ENCODE results near the gene DOCK3. TPM values are rescaled to one million over a fixed set of nuclear protein-coding genes. Genes with fewer than 3 reads are reported as not detected.
"Not testable (repeated sequence)": the region's sequence is repeated elsewhere in the genome, so short reads cannot be mapped to it uniquely, and the experiment has no call there.

DOCK3 gene
- total RNA-seq, 1 donor from 2014 or later, result 21.0 TPM

- H3K9me3 Mint-ChIP-seq, result peaks cover 3% of the 10 kb centered on the region
- no peak overlapping the region for H3K27ac Mint-ChIP-seq
- peaks cover 2% of the 10 kb centered on the region for H3K36me3 Mint-ChIP-seq
- no peak for TF ChIP-seq CTCF (IDR thresholded peaks at IDR 0.05; ENCODE audit: unreplicated experiment)
- no peaks in the 10 kb centered on the region for H3K4me1 Mint-ChIP-seq
- no peak overlapping the region for H3K4me3 Mint-ChIP-seq
- no peaks in the 10 kb centered on the region for H3K27me3 Mint-ChIP-seq (ENCODE audit: low read depth)
- DNase-seq (ENCODE audit: low spot score in 2 of 2, unreplicated experiment in 2 of 2), result no peak
These were observed 279.2 kb downstream of the DOCK3 start for GRCh38 chr3:50953825-50954414.

- no peak overlapping the region for H3K27ac Mint-ChIP-seq
- no peaks in the 10 kb centered on the region for H3K4me1 Mint-ChIP-seq
- H3K4me3 Mint-ChIP-seq, result no peak overlapping the region
- H3K9me3 Mint-ChIP-seq, result no peaks in the 10 kb centered on the region
- TF ChIP-seq CTCF (IDR thresholded peaks at IDR 0.05; ENCODE audit: unreplicated experiment), result no peak
- no peaks in the 10 kb centered on the region for H3K36me3 Mint-ChIP-seq
- no peaks in the 10 kb centered on the region for H3K27me3 Mint-ChIP-seq (ENCODE audit: low read depth)
- DNase-seq (ENCODE audit: low spot score in 2 of 2, unreplicated experiment in 2 of 2), result no peak
These were observed 286.7 kb downstream of the DOCK3 start for GRCh38 chr3:50961386-50961785.

GRCh38 chr3:50971487-50971924 lies 296.8 kb downstream of the DOCK3 start:
- peak; percentile 75 for TF ChIP-seq CTCF (IDR thresholded peaks at IDR 0.05; ENCODE audit: unreplicated experiment)
- H3K36me3 Mint-ChIP-seq, result peaks cover 6% of the 10 kb centered on the region
- H3K4me3 Mint-ChIP-seq, result no peak overlapping the region
- H3K4me1 Mint-ChIP-seq, result no peaks in the 10 kb centered on the region
- H3K9me3 Mint-ChIP-seq, result peaks cover 21% of the 10 kb centered on the region
- no peak for DNase-seq (ENCODE audit: low spot score in 2 of 2, unreplicated experiment in 2 of 2)
- H3K27ac Mint-ChIP-seq, result no peak overlapping the region
- H3K27me3 Mint-ChIP-seq (ENCODE audit: low read depth), result no peaks in the 10 kb centered on the region

- H3K36me3 Mint-ChIP-seq, result peaks cover 6% of the 10 kb centered on the region
- H3K4me3 Mint-ChIP-seq, result no peak overlapping the region
- no peak for DNase-seq (ENCODE audit: low spot score in 2 of 2, unreplicated experiment in 2 of 2)
- no peak overlapping the region for H3K27ac Mint-ChIP-seq
- peaks cover 20% of the 10 kb centered on the region for H3K9me3 Mint-ChIP-seq
- H3K27me3 Mint-ChIP-seq (ENCODE audit: low read depth), result no peaks in the 10 kb centered on the region
- no peak for TF ChIP-seq CTCF (IDR thresholded peaks at IDR 0.05; ENCODE audit: unreplicated experiment)
- H3K4me1 Mint-ChIP-seq, result no peaks in the 10 kb centered on the region
These were observed 297.3 kb downstream of the DOCK3 start for GRCh38 chr3:50972029-50972428.

- not testable (repeated sequence) for H3K27ac Mint-ChIP-seq; H3K36me3 Mint-ChIP-seq; H3K27me3 Mint-ChIP-seq (ENCODE audit: low read depth); DNase-seq (ENCODE audit: low spot score in 2 of 2, unreplicated experiment in 2 of 2); H3K4me1 Mint-ChIP-seq; H3K9me3 Mint-ChIP-seq
- H3K4me3 Mint-ChIP-seq, result peak overlapping the region; percentile 63
These were observed 303.9 kb downstream of the DOCK3 start for GRCh38 chr3:50978586-50978985.

GRCh38 chr3:50978991-50979667 lies 304.4 kb downstream of the DOCK3 start:
- Mint-ChIP-seq H3K4me1 (no peaks in the 10 kb centered on the region), H3K27me3 (ENCODE audit: low read depth) (no peaks in the 10 kb centered on the region), H3K4me3 (peak overlapping the region; percentile 63), H3K36me3 (peaks cover 4% of the 10 kb centered on the region), H3K9me3 (peaks cover 6% of the 10 kb centered on the region), H3K27ac (no peak overlapping the region)
- no peak for TF ChIP-seq CTCF (IDR thresholded peaks at IDR 0.05; ENCODE audit: unreplicated experiment)
- DNase-seq (ENCODE audit: low spot score in 2 of 2, unreplicated experiment in 2 of 2), result no peak

Measured in mesothelial cell of epicardium (in vitro differentiated cells).